Hepatocyte (in vitro differentiated cells): Measurements from ENCODE around the gene NR1D2. TPM values are rescaled to one million over a fixed set of nuclear protein-coding genes. Genes with fewer than 3 reads are reported as not detected.

Experiments used
- DNase-seq: peaks from one replicate; pipeline ENCODE4 v3.0.0-alpha.2; 2016; ENCODE audit warnings: low spot score
- H2AFZ ChIP-seq: fragments of 200-600 bp; sonication (generic); 2 replicates; pipeline ENCODE4 v1.6.0; 2016; ENCODE audit warnings: antibody characterized with exemption, mild to moderate bottlenecking
- H3K27ac ChIP-seq: fragments of 200-600 bp; sonication (generic); 2 replicates; pipeline ENCODE4 v1.5.1; 2016; ENCODE audit warnings: mild to moderate bottlenecking
- H3K27me3 ChIP-seq: fragments of 200-600 bp; sonication (generic); 2 replicates; pipeline ENCODE4 v1.6.1; 2016
- H3K36me3 ChIP-seq: fragments of 200-600 bp; sonication (generic); replicated peaks from 2 replicates; pipeline ENCODE4 v1.5.1; 2016; ENCODE audit warnings: low read depth; ENCODE audit not compliant: insufficient read depth
- H3K4me1 ChIP-seq: fragments of 200-600 bp; sonication (generic); 2 replicates; pipeline ENCODE4 v1.5.1; 2016; ENCODE audit warnings: mild to moderate bottlenecking, moderate library complexity; ENCODE audit not compliant: insufficient read depth
- H3K4me2 ChIP-seq: fragments of 200-600 bp; sonication (generic); 2 replicates; pipeline ENCODE4 v1.6.0; 2016
- H3K4me3 ChIP-seq: fragments of 200-600 bp; sonication (generic); 2 replicates; pipeline ENCODE4 v1.5.1; 2016; ENCODE audit warnings: mild to moderate bottlenecking
- H3K79me2 ChIP-seq: fragments of 200-600 bp; sonication (generic); 2 replicates; pipeline ENCODE4 v1.6.0; 2017; ENCODE audit warnings: mild to moderate bottlenecking
- H3K9me2 ChIP-seq: fragments of 200-600 bp; sonication (generic); replicated peaks from 2 replicates; pipeline ENCODE4 v1.6.0; 2017; ENCODE audit warnings: mild to moderate bottlenecking; ENCODE audit not compliant: insufficient read depth
- H3K9me3 ChIP-seq: fragments of 200-600 bp; sonication (generic); 2 replicates; pipeline ENCODE4 v1.5.1; 2016; ENCODE audit warnings: low read depth, mild to moderate bottlenecking
- H4K20me1 ChIP-seq: fragments of 200-600 bp; sonication (generic); 2 replicates; pipeline ENCODE4 v1.6.0; 2016; ENCODE audit warnings: mild to moderate bottlenecking; ENCODE audit not compliant: insufficient read depth, poor library complexity, severe bottlenecking
- CTCF ChIP-seq: fragments of 200-600 bp; sonication (generic); IDR thresholded peaks from 2 replicates; pipeline ENCODE4 v1.5.1; 2016; ENCODE audit warnings: antibody characterized with exemption, mild to moderate bottlenecking; ENCODE audit not compliant: poor library complexity
- EZH2 ChIP-seq: fragments of 200-600 bp; sonication (generic); IDR thresholded peaks from 2 replicates; pipeline ENCODE4 v1.6.1; 2016; ENCODE audit warnings: antibody characterized with exemption, mild to moderate bottlenecking, borderline replicate concordance
- EZH2phosphoT487 ChIP-seq: fragments of 200-600 bp; sonication (generic); IDR thresholded peaks from one replicate; pipeline ENCODE4 v1.6.1; 2018; ENCODE audit warnings: antibody characterized with exemption, mild to moderate bottlenecking, low read depth, moderate library complexity; ENCODE audit not compliant: unreplicated experiment, severe bottlenecking
- WGBS: methylation state at CpG from one replicate; pipeline ENCODE4 v1.1.6; 2016; ENCODE audit warnings: low lambda C conversion rate; ENCODE audit errors: missing lambda C conversion rate; 5-methylcytosine and 5-hydroxymethylcytosine counted together
- polyA plus RNA-seq: library from polyadenylated mRNA; unstranded; fragments of >200 nt; fragmentation: Nextera tagmentation; extraction: Ambion mirVana; gene quantifications from 2 replicates; pipeline ENCODE4 v1.2.1, GENCODE V29; 2016
- total RNA-seq: library from RNA; depleted of rRNA; stranded (reverse); fragments of >200 nt; gene quantifications from 2 replicates; pipeline ENCODE4 v1.2.3, GENCODE V29; 2014

Gene NR1D2
- total and polyA plus RNA-seq, 2 experiments from 2014 or later = 6.8 to 18.3 TPM

- H3K79me2 ChIP-seq = no peaks in the 10 kb centered on the region
- no peaks in the 10 kb centered on the region for H3K4me1 ChIP-seq
- H3K27ac ChIP-seq = no peak overlapping the region
- no peak for DNase-seq
- H3K9me3 ChIP-seq = no peaks in the 10 kb centered on the region
- H3K4me2 ChIP-seq = no peak overlapping the region
- WGBS = 92% methylated on average over 3 of the region's 3 CpGs
- no peak for TF ChIP-seq EZH2
- TF ChIP-seq EZH2phosphoT487 = no peak
- TF ChIP-seq CTCF = no peak
- no peaks in the 10 kb centered on the region for H3K36me3 ChIP-seq
- no peaks in the 10 kb centered on the region for H3K9me2 ChIP-seq
- H3K27me3 ChIP-seq = no peaks in the 10 kb centered on the region
- H3K4me3 ChIP-seq = no peak overlapping the region
- no peaks in the 10 kb centered on the region for H4K20me1 ChIP-seq
- H2AFZ ChIP-seq = no peak overlapping the region
Measured at GRCh38 chr3:23926736-23927135, 18.4 kb upstream of the NR1D2 start.

- DNase-seq = no peak
- Histone ChIP-seq H4K20me1 (no peaks in the 10 kb centered on the region), H3K27ac (no peak overlapping the region), H3K36me3 (no peaks in the 10 kb centered on the region), H3K27me3 (no peaks in the 10 kb centered on the region), H3K79me2 (no peaks in the 10 kb centered on the region), H3K9me3 (no peaks in the 10 kb centered on the region), H3K4me2 (no peak overlapping the region), H3K4me1 (no peaks in the 10 kb centered on the region), H2AFZ (no peak overlapping the region), H3K9me2 (no peaks in the 10 kb centered on the region), H3K4me3 (no peak overlapping the region)
- TF ChIP-seq EZH2phosphoT487 (no peak), CTCF (no peak), EZH2 (no peak)
- 62% methylated on average over 8 of the region's 8 CpGs for WGBS
Measured at GRCh38 chr3:23928524-23928923, 16.6 kb upstream of the NR1D2 start.

GRCh38 chr3:23931597-23931996 is 13.5 kb upstream of the NR1D2 start:
- no peaks in the 10 kb centered on the region for H3K27me3 ChIP-seq
- no peak overlapping the region for H3K4me2 ChIP-seq
- TF ChIP-seq EZH2 = no peak
- H3K4me1 ChIP-seq = no peaks in the 10 kb centered on the region
- H3K36me3 ChIP-seq = no peaks in the 10 kb centered on the region
- DNase-seq = no peak
- H3K9me3 ChIP-seq = no peaks in the 10 kb centered on the region
- no peaks in the 10 kb centered on the region for H3K9me2 ChIP-seq
- WGBS = 89% methylated on average over 3 of the region's 3 CpGs
- no peaks in the 10 kb centered on the region for H4K20me1 ChIP-seq
- H2AFZ ChIP-seq = no peak overlapping the region
- no peaks in the 10 kb centered on the region for H3K79me2 ChIP-seq
- no peak overlapping the region for H3K27ac ChIP-seq
- no peak overlapping the region for H3K4me3 ChIP-seq

- H3K4me2 ChIP-seq = no peak overlapping the region
- H3K79me2 ChIP-seq = no peaks in the 10 kb centered on the region
- no peaks in the 10 kb centered on the region for H3K9me2 ChIP-seq
- H3K27ac ChIP-seq = no peak overlapping the region
- DNase-seq = no peak
- H3K27me3 ChIP-seq = no peaks in the 10 kb centered on the region
- H3K4me3 ChIP-seq = no peak overlapping the region
- H3K4me1 ChIP-seq = no peaks in the 10 kb centered on the region
- no peak overlapping the region for H2AFZ ChIP-seq
- H4K20me1 ChIP-seq = no peaks in the 10 kb centered on the region
- H3K36me3 ChIP-seq = no peaks in the 10 kb centered on the region
- WGBS = 98% methylated on average over 4 of the region's 4 CpGs
- TF ChIP-seq CTCF (no peak), EZH2phosphoT487 (no peak), EZH2 (no peak)
- no peaks in the 10 kb centered on the region for H3K9me3 ChIP-seq
Measured at GRCh38 chr3:23932571-23932970, 12.5 kb upstream of the NR1D2 start.
